ENCODE results near the gene NCOA5. TPM values are rescaled to one million over a fixed set of nuclear protein-coding genes. Genes with fewer than 3 reads are reported as not detected.

NCOA5 gene
- total RNA-seq, 1 experiment from 2014 or later: 55.4 TPM

DNA sequence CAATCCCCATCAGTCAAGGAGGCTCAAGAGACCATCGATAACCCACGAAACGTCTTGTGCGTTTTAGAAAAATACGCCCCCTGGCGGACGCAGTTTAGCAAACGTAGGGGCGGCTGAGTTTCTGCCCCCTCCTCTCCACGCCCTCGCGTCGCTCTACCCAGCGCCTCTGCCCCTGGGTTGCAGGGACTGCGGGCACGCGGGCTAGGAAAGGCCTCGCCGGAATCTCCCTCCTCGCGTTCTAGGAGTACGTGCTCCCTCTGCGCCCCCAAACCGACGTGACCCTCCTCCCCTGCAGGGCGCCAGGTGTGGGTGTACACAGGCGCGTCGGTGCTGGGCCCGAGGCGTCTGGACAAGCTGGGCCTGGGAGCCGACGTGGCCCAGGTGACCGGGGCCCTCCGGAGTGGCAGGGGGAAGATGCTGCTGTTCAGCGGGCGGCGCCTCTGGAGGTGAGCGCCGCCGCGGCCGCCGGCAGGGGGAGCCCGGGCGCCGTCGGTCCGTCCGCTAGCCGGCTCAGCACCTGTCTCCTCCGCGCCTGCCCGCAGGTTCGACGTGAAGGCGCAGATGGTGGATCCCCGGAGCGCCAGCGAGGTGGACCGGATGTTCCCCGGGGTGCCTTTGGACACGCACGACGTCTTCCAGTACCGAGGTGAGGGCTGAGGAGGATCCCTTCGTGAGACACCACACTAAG is 75.8 kb downstream of the NCOA5 start:
- TF ChIP-seq EZH2 (IDR thresholded peaks at IDR 0.05; ENCODE audit: borderline replicate concordance, low read depth, low read length, poor library complexity, severe bottlenecking): no peak
- TF ChIP-seq, protein P1, sequence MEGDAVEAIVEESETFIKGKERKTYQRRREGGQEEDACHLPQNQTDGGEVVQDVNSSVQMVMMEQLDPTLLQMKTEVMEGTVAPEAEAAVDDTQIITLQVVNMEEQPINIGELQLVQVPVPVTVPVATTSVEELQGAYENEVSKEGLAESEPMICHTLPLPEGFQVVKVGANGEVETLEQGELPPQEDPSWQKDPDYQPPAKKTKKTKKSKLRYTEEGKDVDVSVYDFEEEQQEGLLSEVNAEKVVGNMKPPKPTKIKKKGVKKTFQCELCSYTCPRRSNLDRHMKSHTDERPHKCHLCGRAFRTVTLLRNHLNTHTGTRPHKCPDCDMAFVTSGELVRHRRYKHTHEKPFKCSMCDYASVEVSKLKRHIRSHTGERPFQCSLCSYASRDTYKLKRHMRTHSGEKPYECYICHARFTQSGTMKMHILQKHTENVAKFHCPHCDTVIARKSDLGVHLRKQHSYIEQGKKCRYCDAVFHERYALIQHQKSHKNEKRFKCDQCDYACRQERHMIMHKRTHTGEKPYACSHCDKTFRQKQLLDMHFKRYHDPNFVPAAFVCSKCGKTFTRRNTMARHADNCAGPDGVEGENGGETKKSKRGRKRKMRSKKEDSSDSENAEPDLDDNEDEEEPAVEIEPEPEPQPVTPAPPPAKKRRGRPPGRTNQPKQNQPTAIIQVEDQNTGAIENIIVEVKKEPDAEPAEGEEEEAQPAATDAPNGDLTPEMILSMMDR (conservative IDR thresholded peaks at IDR 0.05; ENCODE audit: low read depth, low read length): peak; percentile 84
- H3K27me3 ChIP-seq (replicated peaks; ENCODE audit: insufficient read depth, low read depth, low read length, poor library complexity): no peaks in the 10 kb centered on the region
- no peaks in the 10 kb centered on the region for H3K9me3 ChIP-seq (ENCODE audit: low read depth, low read length, poor library complexity, severe bottlenecking)
- H3K36me3 ChIP-seq (ENCODE audit: insufficient read depth, low read length, poor library complexity, severe bottlenecking): no peaks in the 10 kb centered on the region
- intact Hi-C loops (cut with micrococcal nuclease; ENCODE audit: unreplicated experiment): no loop called here
- H3K4me3 ChIP-seq (ENCODE audit: low read depth, low read length, poor library complexity, severe bottlenecking): peak overlapping the region; percentile 41
- H3K4me1 ChIP-seq (ENCODE audit: insufficient read depth, low read length, poor library complexity, severe bottlenecking): peaks cover 14% of the 10 kb centered on the region
- no TSS peak for BruUV-seq (replicated peaks)
- ChIA-PET POLR2A (ENCODE audit: low non-redundant PET) (no interaction called here), CTCF (interaction anchor here (0.8 to 3.0 kb wide), 4 partner anchors 9 to 74 kb away, joined by 3 to 12 read pairs (median 4); no protein-coding TSS in a partner anchor)
- H3K27ac ChIP-seq (ENCODE audit: low read depth, low read length, poor library complexity, severe bottlenecking): no peak overlapping the region
- DNase-seq (ENCODE audit: low spot score): peak; percentile 76

DNA sequence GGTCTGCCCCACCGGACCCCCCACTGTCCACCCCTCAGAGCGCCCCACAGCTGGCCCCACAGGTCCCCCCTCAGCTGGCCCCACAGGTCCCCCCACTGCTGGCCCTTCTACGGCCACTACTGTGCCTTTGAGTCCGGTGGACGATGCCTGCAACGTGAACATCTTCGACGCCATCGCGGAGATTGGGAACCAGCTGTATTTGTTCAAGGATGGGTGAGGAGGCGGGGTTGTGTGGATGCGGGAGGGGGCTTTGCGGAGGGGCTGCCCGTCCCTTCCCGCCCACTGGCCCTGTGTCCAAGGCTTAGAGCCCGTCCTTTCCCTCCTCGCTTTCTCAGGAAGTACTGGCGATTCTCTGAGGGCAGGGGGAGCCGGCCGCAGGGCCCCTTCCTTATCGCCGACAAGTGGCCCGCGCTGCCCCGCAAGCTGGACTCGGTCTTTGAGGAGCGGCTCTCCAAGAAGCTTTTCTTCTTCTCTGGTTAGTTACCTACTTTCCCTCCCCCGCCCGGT is 76.4 kb downstream of the NCOA5 start:
- peak overlapping the region; percentile 41 for H3K4me3 ChIP-seq (ENCODE audit: low read depth, low read length, poor library complexity, severe bottlenecking)
- intact Hi-C loops (cut with micrococcal nuclease; ENCODE audit: unreplicated experiment): no loop called here
- POLR2A ChIA-PET (ENCODE audit: low non-redundant PET): no interaction called here
- no peak overlapping the region for H3K27ac ChIP-seq (ENCODE audit: low read depth, low read length, poor library complexity, severe bottlenecking)
- CTCF ChIA-PET: interaction anchor here (3.0 kb wide), 1 partner anchor 26 kb away, joined by 12 read pairs; no protein-coding TSS in a partner anchor
- H3K27me3 ChIP-seq (replicated peaks; ENCODE audit: insufficient read depth, low read depth, low read length, poor library complexity): no peaks in the 10 kb centered on the region
- no TSS peak for BruUV-seq (replicated peaks)
- DNase-seq (ENCODE audit: low spot score): no peak
- no peaks in the 10 kb centered on the region for H3K9me3 ChIP-seq (ENCODE audit: low read depth, low read length, poor library complexity, severe bottlenecking)
- no peaks in the 10 kb centered on the region for H3K36me3 ChIP-seq (ENCODE audit: insufficient read depth, low read length, poor library complexity, severe bottlenecking)
- peaks cover 20% of the 10 kb centered on the region for H3K4me1 ChIP-seq (ENCODE audit: insufficient read depth, low read length, poor library complexity, severe bottlenecking)
- TF ChIP-seq EZH2 (IDR thresholded peaks at IDR 0.05; ENCODE audit: borderline replicate concordance, low read depth, low read length, poor library complexity, severe bottlenecking): no peak
- TF ChIP-seq, protein P1 (conservative IDR thresholded peaks at IDR 0.05; ENCODE audit: low read depth, low read length): no peak

DNA sequence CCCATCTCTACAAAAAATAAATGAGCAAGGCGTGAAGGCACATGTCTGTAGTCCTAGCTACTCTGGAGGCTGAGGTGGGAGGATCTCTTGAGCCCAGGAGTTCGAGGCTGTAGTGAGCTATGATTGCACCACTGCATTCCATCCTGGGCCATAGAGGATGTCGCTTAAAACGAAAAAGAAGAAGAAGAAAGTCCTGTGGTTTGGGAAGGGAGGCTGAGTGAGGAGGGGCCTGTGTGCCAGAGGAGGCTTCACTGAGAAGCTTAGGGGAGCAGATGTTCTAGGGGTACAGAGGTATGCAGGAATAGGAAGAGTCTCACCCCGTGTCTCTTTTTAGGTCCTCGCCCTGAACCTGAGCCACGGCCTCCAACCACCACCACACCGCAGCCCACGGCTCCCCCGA is 76.8 kb downstream of the NCOA5 start:
- no TSS peak for BruUV-seq (replicated peaks)
- TF ChIP-seq, protein P1 (conservative IDR thresholded peaks at IDR 0.05; ENCODE audit: low read depth, low read length): no peak
- TF ChIP-seq EZH2 (IDR thresholded peaks at IDR 0.05; ENCODE audit: borderline replicate concordance, low read depth, low read length, poor library complexity, severe bottlenecking): no peak
- ChIA-PET POLR2A (ENCODE audit: low non-redundant PET) (no interaction called here), CTCF (interaction anchor here (3.0 kb wide), 1 partner anchor 26 kb away, joined by 12 read pairs; no protein-coding TSS in a partner anchor)
- H3K4me1 ChIP-seq (ENCODE audit: insufficient read depth, low read length, poor library complexity, severe bottlenecking): peaks cover 25% of the 10 kb centered on the region
- no peak overlapping the region for H3K27ac ChIP-seq (ENCODE audit: low read depth, low read length, poor library complexity, severe bottlenecking)
- intact Hi-C loops (cut with micrococcal nuclease; ENCODE audit: unreplicated experiment): no loop called here
- H3K36me3 ChIP-seq (ENCODE audit: insufficient read depth, low read length, poor library complexity, severe bottlenecking): no peaks in the 10 kb centered on the region
- no peak overlapping the region for H3K4me3 ChIP-seq (ENCODE audit: low read depth, low read length, poor library complexity, severe bottlenecking)
- no peaks in the 10 kb centered on the region for H3K9me3 ChIP-seq (ENCODE audit: low read depth, low read length, poor library complexity, severe bottlenecking)
- DNase-seq (ENCODE audit: low spot score): no peak
- no peaks in the 10 kb centered on the region for H3K27me3 ChIP-seq (replicated peaks; ENCODE audit: insufficient read depth, low read depth, low read length, poor library complexity)
